Activated naive CD4-positive, alpha-beta T cell treated with anti-CD3 and anti-CD28 coated beads, Interleukin-2, amount 10 ng/mL, durations not matched to agents 5 hours and 36 hours (primary cell): Measurements from ENCODE around the gene LRRC25. TPM values are rescaled to one million over a fixed set of nuclear protein-coding genes. Genes with fewer than 3 reads are reported as not detected.

ENCODE experiments used
- microRNA-seq: library from miRNA; unstranded; fragments of <30 nt; microRNA quantifications from one replicate; pipeline ENCODE4 v1.2.0, GENCODE V29; 2022; ENCODE audit warnings: borderline microRNAs expressed, borderline replicate concordance
- total RNA-seq, 2 experiments: library from RNA; stranded (reverse); gene quantifications; one replicate each; pipeline ENCODE4 v1.2.3, GENCODE V29; 2021

LRRC25 gene
- under 1 TPM; 0.10 to 0.28 TPM for total RNA-seq

GRCh38 chr19:18397242-18398202 lies at the start of gene LRRC25:
Gene LRRC25, minus strand, starts transcription at chr19:18397622. Its CDS starts 659 bp downstream, at chr19:18396963.

DNA sequence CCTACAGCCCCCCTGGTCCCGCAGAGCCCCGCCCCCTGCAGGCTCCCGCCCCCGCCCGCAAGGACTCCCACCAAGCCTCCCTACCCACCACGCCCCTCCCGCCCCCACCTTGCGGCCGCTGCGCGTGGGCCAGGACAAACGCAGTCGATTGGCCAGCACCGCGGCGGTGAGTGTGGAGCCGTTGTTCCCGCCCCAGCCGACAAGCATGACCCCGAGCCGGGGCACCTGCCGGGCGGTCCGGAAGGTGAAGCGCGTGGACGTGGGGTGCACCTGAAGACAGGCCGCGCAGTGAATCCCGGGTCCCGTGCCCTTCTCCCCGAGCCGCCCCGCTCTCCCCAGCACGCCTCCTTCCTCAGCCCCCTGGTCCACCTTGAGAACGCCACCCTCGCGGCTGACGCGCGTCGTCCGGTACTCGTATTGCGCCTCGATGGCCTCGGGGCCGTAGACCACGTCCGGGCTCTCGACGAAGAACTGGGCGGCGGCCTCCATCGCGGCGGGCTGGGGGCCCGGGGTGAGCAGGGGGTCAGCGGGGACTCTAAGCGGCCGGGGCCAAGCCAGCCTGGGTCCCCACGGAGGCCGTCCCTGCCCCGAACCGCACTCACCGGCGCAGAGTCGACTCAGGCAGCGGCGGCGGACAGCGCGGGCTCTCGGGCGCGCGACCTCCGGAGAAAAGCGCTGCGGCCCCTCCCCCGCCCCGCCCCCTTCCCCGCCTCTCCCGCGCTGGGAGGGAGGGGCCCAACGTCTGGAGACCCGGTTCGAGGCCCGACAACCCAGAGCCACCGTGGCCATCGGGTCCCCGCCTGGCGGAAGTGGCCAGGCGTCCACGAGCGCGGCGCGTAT lies 40.3 kb upstream of the LRRC25 start, which contains the start of gene ISYNA1:
TSS of gene ISYNA1 (minus strand) at position 643 of the 840 bp plus-strand sequence. CDS start at position 489, 154 bp downstream.

DNA sequence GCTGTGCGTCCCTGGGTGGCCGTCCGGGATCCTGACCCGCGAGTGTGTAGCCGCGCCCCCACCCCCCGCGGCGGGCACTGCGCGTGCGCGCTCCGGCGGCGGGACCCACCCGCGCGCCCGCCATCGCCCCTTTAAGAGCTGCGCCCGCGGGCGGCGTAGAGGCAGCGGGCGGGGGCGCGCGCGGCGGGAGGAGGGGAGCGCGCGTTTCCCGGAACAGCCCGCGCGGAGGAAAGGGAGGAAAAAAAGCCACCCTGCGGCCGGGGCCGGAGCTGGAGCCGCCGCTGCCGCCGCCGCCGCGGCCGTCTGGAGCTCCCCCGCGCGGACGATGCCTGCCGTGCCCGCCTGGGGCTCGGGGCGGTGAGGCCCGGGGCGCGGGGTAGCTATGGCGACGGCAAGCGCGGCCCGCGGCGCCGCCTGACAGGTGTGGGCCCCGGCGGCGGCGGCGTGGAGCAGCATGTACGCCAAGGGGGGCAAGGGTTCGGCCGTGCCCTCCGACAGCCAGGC lies 21.8 kb upstream of the LRRC25 start, which contains the start of gene SSBP4:
TSS of gene SSBP4 (plus strand) at position 204 of the 504 bp plus-strand sequence. CDS start at position 455, 251 bp downstream.

DNA sequence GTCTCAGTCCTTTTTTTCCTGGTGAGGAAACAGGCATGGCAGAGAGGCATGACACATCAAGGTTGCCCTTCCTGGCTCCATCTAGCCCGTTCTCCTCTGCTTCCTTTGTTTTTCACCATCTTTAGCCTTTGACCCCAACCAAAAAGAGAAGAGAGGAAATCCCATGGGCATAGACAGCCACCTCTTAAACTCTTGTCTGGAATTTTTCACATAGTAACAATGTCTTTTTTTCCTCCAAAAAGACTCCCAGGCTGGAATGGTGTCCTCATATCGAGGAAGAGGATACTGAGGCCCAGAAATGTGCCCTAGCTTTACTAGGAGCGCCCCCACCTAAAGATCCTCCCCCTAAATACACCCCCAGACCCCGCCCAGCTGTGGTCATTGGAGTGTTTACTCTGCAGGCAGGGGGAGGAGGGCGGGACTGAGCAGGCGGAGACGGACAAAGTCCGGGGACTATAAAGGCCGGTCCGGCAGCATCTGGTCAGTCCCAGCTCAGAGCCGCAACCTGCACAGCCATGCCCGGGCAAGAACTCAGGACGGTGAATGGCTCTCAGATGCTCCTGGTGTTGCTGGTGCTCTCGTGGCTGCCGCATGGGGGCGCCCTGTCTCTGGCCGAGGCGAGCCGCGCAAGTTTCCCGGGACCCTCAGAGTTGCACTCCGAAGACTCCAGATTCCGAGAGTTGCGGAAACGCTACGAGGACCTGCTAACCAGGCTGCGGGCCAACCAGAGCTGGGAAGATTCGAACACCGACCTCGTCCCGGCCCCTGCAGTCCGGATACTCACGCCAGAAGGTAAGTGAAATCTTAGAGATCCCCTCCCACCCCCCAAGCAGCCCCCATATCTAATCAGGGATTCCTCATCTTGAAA lies 11.5 kb downstream of the LRRC25 start, which contains the start of gene GDF15:
TSS of gene GDF15 (plus strand) at position 484 of the 868 bp plus-strand sequence. CDS start at position 516, 32 bp downstream.

Small RNA genes lying within 50 kb of the gene (microRNA-seq; reads per million reads assigned to microRNA genes)
- gene MIR3189: not detected

Other genes with a start within 250 kb of the LRRC25 start
- 10 to 100 TPM; 12.4 to 16.0 TPM for gene PIK3R2, start 244.5 kb downstream of the LRRC25 start, total RNA-seq
- 10 to 100 TPM; 50.8 to 54.3 TPM for gene IFI30, start 223.8 kb downstream of the LRRC25 start, total RNA-seq
- 1 to 10 TPM; 4.7 to 4.8 TPM for gene MPV17L2, start 204.4 kb downstream of the LRRC25 start, total RNA-seq
- 1 to 10 TPM; 4.8 to 6.6 TPM for gene RAB3A, start 193.6 kb downstream of the LRRC25 start, total RNA-seq
- under 1 TPM in 1 of 2 experiments, not detected in 1; 0.55 TPM for gene PDE4C, start 171.2 kb downstream of the LRRC25 start, total RNA-seq
- 1 to 10 TPM; 5.2 to 6.0 TPM for gene IQCN, start 123.2 kb downstream of the LRRC25 start, total RNA-seq
- gene JUND, start 116.0 kb downstream of the LRRC25 start, total RNA-seq: 100 to 1,000 TPM; 357 to 365 TPM
- 100 to 1,000 TPM; 150 to 152 TPM for gene LSM4, start 74.5 kb downstream of the LRRC25 start, total RNA-seq
- 10 to 100 TPM; 34.5 to 36.7 TPM for gene PGPEP1, start 57.0 kb downstream of the LRRC25 start, total RNA-seq
- not detected for gene GDF15, start 11.5 kb downstream of the LRRC25 start, total RNA-seq
- gene SSBP4, start 21.8 kb upstream of the LRRC25 start, total RNA-seq: 100 to 1,000 TPM; 122 to 136 TPM
- 10 to 100 TPM; 14.9 to 17.9 TPM for gene ISYNA1, start 40.5 kb upstream of the LRRC25 start, total RNA-seq
- gene ELL, start 124.4 kb upstream of the LRRC25 start, total RNA-seq: 10 to 100 TPM; 19.9 to 23.0 TPM
- 100 to 1,000 TPM; 208 to 209 TPM for gene FKBP8, start 146.0 kb upstream of the LRRC25 start, total RNA-seq
- 10 to 100 TPM; 85.7 to 91.4 TPM for gene KXD1, start 160.2 kb upstream of the LRRC25 start, total RNA-seq
- gene UBA52, start 174.2 kb upstream of the LRRC25 start, total RNA-seq: 1,000 to 10,000 TPM; 1,957 to 1,980 TPM
- gene REX1BD, start 191.2 kb upstream of the LRRC25 start, total RNA-seq: 10 to 100 TPM; 90.3 to 91.7 TPM
- gene CRLF1, start 209.2 kb upstream of the LRRC25 start, total RNA-seq: not detected
- under 1 TPM in 1 of 2 experiments, not detected in 1; 0.15 TPM for gene TMEM59L, start 215.2 kb upstream of the LRRC25 start, total RNA-seq
- gene KLHL26, start 239.4 kb upstream of the LRRC25 start, total RNA-seq: 10 to 100 TPM in 1 of 2 experiments, 1 to 10 TPM in 1; 9.8 to 10.5 TPM